Activated gamma-delta T cell (primary cell): ENCODE results near the gene ARHGEF26.

Source experiments
- DNase-seq: peaks from one replicate; lab custom pipeline; 2025; lab: John Stamatoyannopoulos, UW

ARHGEF26 gene

GRCh38 chr3:154119951-154120350 is 1.2 kb upstream of the ARHGEF26 start:
- DNase-seq: no peak

- DNase-seq: peak; percentile 7
These were observed 736 bp downstream of the ARHGEF26 start for GRCh38 chr3:154121701-154122551.

- no peak for DNase-seq
These were observed 1.3 kb downstream of the ARHGEF26 start for GRCh38 chr3:154122552-154122911.

GRCh38 chr3:154122912-154123559 is 1.8 kb downstream of the ARHGEF26 start:
- DNase-seq: no peak

GRCh38 chr3:154123906-154124305 is 2.7 kb downstream of the ARHGEF26 start:
- no peak for DNase-seq

GRCh38 chr3:154125378-154126030 is 4.3 kb downstream of the ARHGEF26 start:
- DNase-seq: no peak

GRCh38 chr3:154126651-154127050 is 5.5 kb downstream of the ARHGEF26 start:
- no peak for DNase-seq

- DNase-seq: no peak
These were observed 8.4 kb downstream of the ARHGEF26 start for GRCh38 chr3:154129625-154130024.

- DNase-seq: no peak
These were observed 9.3 kb downstream of the ARHGEF26 start for GRCh38 chr3:154130540-154130939.

GRCh38 chr3:154131830-154132229 is 10.6 kb downstream of the ARHGEF26 start:
- DNase-seq: no peak

GRCh38 chr3:154132777-154133375 is 11.7 kb downstream of the ARHGEF26 start:
- no peak for DNase-seq

- DNase-seq: no peak
These were observed 14.5 kb downstream of the ARHGEF26 start for GRCh38 chr3:154135511-154136173.

- no peak for DNase-seq
These were observed 15.8 kb downstream of the ARHGEF26 start for GRCh38 chr3:154137036-154137435.

GRCh38 chr3:154139996-154140436 is 18.8 kb downstream of the ARHGEF26 start:
- no peak for DNase-seq

GRCh38 chr3:154142608-154143007 is 21.4 kb downstream of the ARHGEF26 start:
- no peak for DNase-seq

GRCh38 chr3:154143873-154144272 is 22.7 kb downstream of the ARHGEF26 start:
- no peak for DNase-seq

GRCh38 chr3:154144825-154145465 is 23.8 kb downstream of the ARHGEF26 start:
- DNase-seq: no peak

- DNase-seq: no peak
These were observed 27.4 kb downstream of the ARHGEF26 start for GRCh38 chr3:154148541-154148940.

GRCh38 chr3:154149286-154149685 is 28.1 kb downstream of the ARHGEF26 start:
- no peak for DNase-seq

- no peak for DNase-seq
These were observed 30.8 kb downstream of the ARHGEF26 start for GRCh38 chr3:154151969-154152368.

GRCh38 chr3:154152741-154153140 is 31.6 kb downstream of the ARHGEF26 start:
- DNase-seq: no peak
